Measurements from ENCODE around the gene CDRT15L2. TPM values are rescaled to one million over a fixed set of nuclear protein-coding genes. Genes with fewer than 3 reads are reported as not detected.
"Not testable (repeated sequence)": the region's sequence is repeated elsewhere in the genome, so short reads cannot be mapped to it uniquely, and the experiment has no call there.

CDRT15L2 gene
- total RNA-seq (not detected), polyA plus RNA-seq (not detected)
- long read RNA-seq, donor 1, result 0 reads
- long read RNA-seq, donor 2, result 0 reads
- long read RNA-seq, donor 3, result 0 reads
- long read RNA-seq, donor 4, result 0 reads

DNA sequence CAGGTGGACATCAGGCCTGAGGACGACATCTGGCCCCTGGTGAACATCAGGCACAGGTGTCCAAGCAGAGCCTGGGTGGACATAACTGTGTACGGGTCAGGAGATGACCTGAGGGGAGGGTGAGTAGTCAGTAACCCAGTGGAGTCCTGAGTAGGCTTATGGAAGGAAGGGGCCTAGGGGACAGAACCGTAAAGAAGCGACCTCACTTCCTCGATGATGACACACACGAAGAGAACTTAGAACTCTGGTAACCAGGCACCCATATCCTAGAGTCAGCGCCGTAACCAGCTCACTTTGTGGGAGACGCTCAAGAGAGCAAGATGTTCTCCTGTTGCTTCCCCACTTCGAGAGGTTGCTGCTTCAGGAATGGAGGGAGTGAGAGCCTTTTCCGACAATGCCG, at the start of gene CDRT15L2:
Gene CDRT15L2, plus strand, starts transcription at position 301 of the 400 bp plus-strand sequence. Its CDS starts 20 bp downstream, at position 321.
- H3K27ac ChIP-seq (ENCODE audit: low read length); H3K4me1 ChIP-seq (ENCODE audit: control insufficient read depth, insufficient read depth, low read length); intact Hi-C loops (cut with DNase I); DNase-seq; H3K9me3 ChIP-seq (ENCODE audit: control insufficient read depth, low read length); ATAC-seq; H3K27me3 ChIP-seq (ENCODE audit: control insufficient read depth, insufficient read depth); H3K4me3 ChIP-seq (ENCODE audit: low read length): not testable (repeated sequence)
- 91% methylated on average over 12 of the region's 12 CpGs for WGBS

DNA sequence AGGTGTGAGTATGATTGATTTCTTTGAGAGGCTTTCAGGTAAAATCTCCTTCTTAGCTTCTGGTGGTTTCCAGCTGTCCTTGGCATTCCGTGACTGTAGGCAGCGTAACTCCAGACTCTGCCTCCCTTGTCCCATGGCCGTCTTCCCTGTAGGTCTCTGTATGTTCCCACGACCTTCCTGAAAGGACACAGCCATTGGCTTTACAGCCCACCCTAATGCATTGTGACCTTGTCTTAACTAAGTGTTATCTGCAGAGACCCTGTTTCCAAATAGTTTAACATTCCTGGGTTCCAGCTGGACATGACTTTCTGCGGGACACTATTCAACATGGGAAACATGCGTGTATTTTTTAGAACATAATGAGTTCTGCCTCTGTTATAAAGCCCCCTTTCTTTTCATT, 49.4 kb upstream of the CDRT15L2 start:
- H3K27me3 ChIP-seq (ENCODE audit: control insufficient read depth, insufficient read depth); intact Hi-C loops (cut with DNase I); H3K27ac ChIP-seq (ENCODE audit: low read length); DNase-seq; H3K9me3 ChIP-seq (ENCODE audit: control insufficient read depth, low read length); H3K4me3 ChIP-seq (ENCODE audit: low read length); ATAC-seq; H3K4me1 ChIP-seq (ENCODE audit: control insufficient read depth, insufficient read depth, low read length): not testable (repeated sequence)
- 66% methylated on average over 5 of the region's 6 CpGs for WGBS

DNA sequence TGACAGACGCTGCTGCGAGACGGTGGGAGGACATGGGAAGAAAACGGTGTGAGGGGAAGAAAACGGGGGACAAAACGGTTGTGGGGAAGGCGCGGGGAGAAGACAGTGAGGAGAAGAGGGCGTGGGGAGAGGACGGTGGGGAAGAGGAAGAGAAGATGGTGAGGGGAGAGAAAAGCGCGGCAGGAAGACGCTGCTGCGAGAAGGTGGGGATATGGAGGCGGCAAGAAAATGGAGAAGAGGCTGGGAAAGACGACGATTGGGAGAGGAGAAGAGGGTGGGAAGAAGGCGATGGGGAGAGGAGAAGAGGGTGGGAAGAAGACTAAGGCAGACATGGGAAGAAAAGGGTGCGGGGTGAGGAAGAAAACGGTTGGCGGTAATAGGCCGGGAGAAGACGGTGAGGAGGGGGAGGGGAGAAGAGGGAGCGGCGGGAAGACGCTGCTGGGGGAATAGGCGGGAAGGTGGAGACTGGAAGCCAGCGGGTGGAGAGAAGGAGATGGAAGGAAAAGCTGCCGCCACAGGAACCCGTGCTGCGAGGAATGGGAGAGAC, 46.9 kb upstream of the CDRT15L2 start:
- intact Hi-C loops (cut with DNase I); H3K27me3 ChIP-seq (ENCODE audit: control insufficient read depth, insufficient read depth); H3K27ac ChIP-seq (ENCODE audit: low read length); H3K4me3 ChIP-seq (ENCODE audit: low read length); DNase-seq; H3K4me1 ChIP-seq (ENCODE audit: control insufficient read depth, insufficient read depth, low read length); H3K9me3 ChIP-seq (ENCODE audit: control insufficient read depth, low read length): not testable (repeated sequence)
- peak; percentile 68 to 70 for ATAC-seq
- 0% methylated on average over 19 of the region's 31 CpGs for WGBS

DNA sequence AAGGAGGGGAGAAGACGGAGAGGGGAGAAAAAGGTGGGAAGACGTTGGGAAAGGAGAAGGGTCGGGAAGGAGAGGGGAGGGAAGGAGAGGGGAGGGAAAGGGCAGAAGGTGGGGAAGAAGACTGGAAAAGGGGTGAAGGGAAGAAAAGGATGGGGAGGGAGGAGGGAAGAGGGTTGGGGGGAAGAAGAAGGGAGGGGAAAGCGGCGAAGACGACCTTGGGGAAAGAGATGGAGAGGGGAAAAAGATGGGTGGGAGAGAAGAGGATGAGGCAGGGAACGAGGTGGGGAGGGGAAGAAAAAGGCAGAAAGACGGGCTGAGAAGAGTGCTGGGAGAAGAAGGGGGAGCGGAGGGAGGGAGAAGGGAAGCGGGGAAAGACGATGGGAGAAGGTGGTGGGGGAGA, 46.3 kb upstream of the CDRT15L2 start:
- intact Hi-C loops (cut with DNase I), result not testable (repeated sequence)
- peak; percentile 21 to 27 for ATAC-seq

DNA sequence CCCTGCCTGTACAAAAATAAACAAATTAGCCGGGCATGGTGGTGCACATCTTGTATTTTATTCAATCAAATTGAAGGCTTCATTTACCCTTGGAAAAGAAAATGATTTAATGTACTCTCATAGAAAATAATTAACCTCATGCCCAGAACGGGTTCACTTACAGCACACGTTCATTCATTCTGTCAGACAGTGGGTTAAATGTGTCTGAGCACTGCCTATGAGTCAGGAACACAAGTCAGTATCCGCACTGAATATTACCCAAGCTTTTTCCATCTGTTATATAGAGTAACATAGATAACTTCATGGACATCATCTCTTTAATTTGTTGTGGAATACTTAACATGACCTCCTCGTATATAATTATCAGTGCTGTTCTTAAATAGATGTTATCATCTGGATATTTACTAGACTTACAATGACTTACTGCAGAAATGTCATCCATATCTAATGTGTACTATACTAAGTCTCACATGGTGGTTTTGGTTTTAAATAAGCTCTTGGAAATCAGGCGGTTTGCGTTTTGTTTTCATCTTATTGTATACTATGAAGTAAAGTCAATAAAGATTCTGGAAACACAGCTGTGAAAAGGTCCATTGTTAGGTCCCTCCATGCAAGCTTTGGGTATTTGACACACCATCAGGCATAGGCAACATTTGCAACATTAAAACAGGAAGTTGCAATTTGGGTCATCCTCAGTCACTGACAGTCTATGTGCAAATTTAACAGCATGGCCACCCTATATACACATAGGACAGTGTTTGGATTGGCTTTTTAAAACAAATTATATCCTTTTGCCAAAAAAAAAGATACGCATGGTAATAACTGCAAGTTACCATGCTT, 44.6 kb upstream of the CDRT15L2 start:
- H3K4me3 ChIP-seq (ENCODE audit: low read length); intact Hi-C loops (cut with DNase I); ATAC-seq; H3K27me3 ChIP-seq (ENCODE audit: control insufficient read depth, insufficient read depth); DNase-seq; H3K27ac ChIP-seq (ENCODE audit: low read length); H3K4me1 ChIP-seq (ENCODE audit: control insufficient read depth, insufficient read depth, low read length); H3K9me3 ChIP-seq (ENCODE audit: control insufficient read depth, low read length): not testable (repeated sequence)
- WGBS, result 54% methylated on average over 8 of the region's 8 CpGs

More for the DNA sequence above, 46.3 kb upstream of the CDRT15L2 start:
- H3K9me3 ChIP-seq (ENCODE audit: control insufficient read depth, low read length); H3K4me1 ChIP-seq (ENCODE audit: control insufficient read depth, insufficient read depth, low read length); H3K4me3 ChIP-seq (ENCODE audit: low read length); H3K27ac ChIP-seq (ENCODE audit: low read length); DNase-seq; H3K27me3 ChIP-seq (ENCODE audit: control insufficient read depth, insufficient read depth): not testable (repeated sequence)
- 8% methylated on average over 9 of the region's 11 CpGs for WGBS

DNA sequence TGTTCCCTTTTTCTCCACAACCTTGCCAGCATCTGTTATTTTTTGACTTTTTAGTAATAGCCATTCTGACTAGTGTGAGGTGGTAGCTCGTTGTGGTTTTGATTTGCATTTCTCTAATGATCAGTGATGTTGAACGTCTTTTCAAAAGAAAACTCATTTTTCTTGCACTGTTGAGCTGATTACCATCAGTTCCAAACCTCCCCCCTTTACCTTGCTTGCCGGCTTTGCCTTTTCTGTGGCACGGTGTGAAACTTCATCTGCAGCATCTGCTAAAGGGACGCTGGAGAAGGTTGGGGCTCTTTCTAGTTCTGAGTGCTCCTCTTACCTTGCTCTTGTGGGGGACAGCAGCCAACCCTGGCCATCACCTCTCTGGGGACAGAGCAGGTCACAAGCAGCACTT, 39.1 kb upstream of the CDRT15L2 start:
- not testable (repeated sequence) for H3K27me3 ChIP-seq (ENCODE audit: control insufficient read depth, insufficient read depth)
- 73% methylated on average over 3 of the region's 5 CpGs for WGBS

DNA sequence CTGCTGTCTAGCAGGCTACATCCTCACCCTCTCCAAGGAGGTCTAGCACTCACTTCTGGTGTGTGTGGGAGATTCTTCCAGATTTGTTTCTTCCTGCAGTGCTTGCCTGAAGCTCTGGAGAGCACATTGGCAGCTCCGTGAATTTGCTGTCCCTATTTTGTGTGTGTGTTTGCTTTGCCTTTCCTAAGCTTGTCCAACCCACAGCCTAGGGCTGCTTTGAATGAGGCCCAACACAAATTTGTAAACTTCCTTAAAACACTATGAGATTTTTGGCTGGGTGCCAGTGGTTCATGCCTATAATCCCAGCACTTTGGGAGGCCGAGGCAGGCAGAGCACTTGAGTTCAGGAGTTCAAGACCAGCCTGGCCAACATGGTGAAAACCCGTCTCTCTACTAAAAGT, 38.7 kb upstream of the CDRT15L2 start:
- H3K27ac ChIP-seq (ENCODE audit: low read length); H3K9me3 ChIP-seq (ENCODE audit: control insufficient read depth, low read length); H3K4me3 ChIP-seq (ENCODE audit: low read length); H3K27me3 ChIP-seq (ENCODE audit: control insufficient read depth, insufficient read depth); intact Hi-C loops (cut with DNase I); H3K4me1 ChIP-seq (ENCODE audit: control insufficient read depth, insufficient read depth, low read length); DNase-seq: not testable (repeated sequence)
- 16% methylated on average over 2 of the region's 3 CpGs for WGBS
- peak in 1 of 2 donors; percentile 20 for ATAC-seq

More for the DNA sequence above, 39.1 kb upstream of the CDRT15L2 start:
- H3K27ac ChIP-seq (ENCODE audit: low read length); H3K4me3 ChIP-seq (ENCODE audit: low read length); DNase-seq; intact Hi-C loops (cut with DNase I); H3K9me3 ChIP-seq (ENCODE audit: control insufficient read depth, low read length); H3K4me1 ChIP-seq (ENCODE audit: control insufficient read depth, insufficient read depth, low read length); ATAC-seq: not testable (repeated sequence)

DNA sequence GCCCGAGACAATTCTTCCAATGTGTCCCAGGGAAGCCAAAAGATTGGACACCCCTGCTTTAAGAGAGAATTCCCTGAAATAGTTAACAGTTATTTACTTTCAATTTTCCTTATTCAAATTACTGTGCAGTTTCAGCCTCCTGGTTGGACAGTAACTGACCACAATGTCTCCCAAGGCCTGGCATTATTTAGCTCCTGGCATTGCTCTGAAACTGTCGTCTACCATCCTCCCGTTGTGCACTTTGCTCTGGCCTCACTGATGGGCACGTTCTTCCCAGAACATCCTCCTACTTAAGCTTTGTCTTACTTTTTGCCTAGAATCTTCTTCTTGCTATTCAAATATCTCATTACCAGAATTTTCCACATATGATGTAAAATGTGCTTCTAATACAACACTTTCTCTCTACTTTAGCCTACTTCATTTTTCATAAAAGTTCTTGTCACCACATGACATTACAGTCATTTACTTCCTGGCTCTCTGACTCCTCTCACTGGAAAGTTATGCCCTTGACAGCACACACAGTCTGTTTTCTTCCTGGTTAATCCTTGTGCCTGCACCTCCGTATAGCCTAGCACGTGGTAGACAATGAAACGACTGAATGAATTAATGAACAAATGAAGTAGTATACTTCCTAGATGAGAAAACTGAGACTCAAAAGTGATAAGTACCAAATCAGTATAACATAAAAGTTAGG, 37.5 kb upstream of the CDRT15L2 start:
- intact Hi-C loops (cut with DNase I); ATAC-seq: not testable (repeated sequence)
- WGBS, result 41% methylated on average over 7 of the region's 7 CpGs

DNA sequence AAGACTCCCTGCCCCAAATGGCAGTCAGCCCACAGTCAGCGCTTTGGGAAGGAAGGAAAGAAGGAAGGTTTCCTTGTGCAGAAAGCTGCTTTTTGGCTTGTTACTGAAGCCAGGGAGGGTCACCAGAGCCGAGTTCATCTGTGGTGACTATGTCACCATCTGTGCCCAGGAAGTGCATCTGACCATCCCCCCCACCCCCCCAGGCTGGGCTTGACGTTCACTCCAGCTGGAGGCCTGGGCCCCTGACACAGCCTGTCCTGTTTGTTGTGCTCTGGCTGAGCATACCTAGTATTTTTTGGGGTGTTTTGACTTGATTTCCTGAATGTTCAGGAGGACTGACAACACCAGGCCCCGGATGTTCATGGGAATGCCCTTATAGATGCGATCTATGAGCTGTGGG, 31.6 kb upstream of the CDRT15L2 start:
- H3K27me3 ChIP-seq (ENCODE audit: control insufficient read depth, insufficient read depth); ATAC-seq; H3K4me3 ChIP-seq (ENCODE audit: low read length); H3K4me1 ChIP-seq (ENCODE audit: control insufficient read depth, insufficient read depth, low read length); intact Hi-C loops (cut with DNase I); H3K27ac ChIP-seq (ENCODE audit: low read length); H3K9me3 ChIP-seq (ENCODE audit: control insufficient read depth, low read length); DNase-seq: not testable (repeated sequence)
- WGBS, result 19% methylated on average over 2 of the region's 5 CpGs

More for the DNA sequence above, 37.5 kb upstream of the CDRT15L2 start:
- H3K4me1 ChIP-seq (ENCODE audit: control insufficient read depth, insufficient read depth, low read length); H3K27me3 ChIP-seq (ENCODE audit: control insufficient read depth, insufficient read depth); H3K4me3 ChIP-seq (ENCODE audit: low read length); H3K27ac ChIP-seq (ENCODE audit: low read length); H3K9me3 ChIP-seq (ENCODE audit: control insufficient read depth, low read length); DNase-seq: not testable (repeated sequence)

DNA sequence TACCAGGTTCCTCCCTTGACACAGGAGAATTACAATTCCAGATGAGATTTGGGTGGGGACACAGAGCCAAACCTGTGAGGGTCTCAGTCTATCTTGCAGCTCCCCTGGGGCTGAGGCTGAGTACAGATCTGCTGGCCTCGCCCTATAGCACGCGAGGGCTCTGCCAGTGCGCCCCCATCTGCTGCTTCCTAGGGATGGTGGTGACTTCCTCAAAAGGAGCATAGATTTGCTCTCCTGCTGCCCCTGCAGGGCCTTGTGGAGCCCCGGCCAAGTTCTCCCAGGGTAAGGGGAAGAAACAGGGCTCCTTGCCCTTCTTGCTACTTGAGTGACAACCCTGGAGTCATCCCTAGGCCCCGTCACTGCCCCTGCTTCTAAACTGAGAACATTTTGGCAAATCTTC, 26.6 kb upstream of the CDRT15L2 start:
- WGBS, result 81% methylated on average over 6 of the region's 6 CpGs
- DNase-seq; intact Hi-C loops (cut with DNase I): not testable (repeated sequence)

DNA sequence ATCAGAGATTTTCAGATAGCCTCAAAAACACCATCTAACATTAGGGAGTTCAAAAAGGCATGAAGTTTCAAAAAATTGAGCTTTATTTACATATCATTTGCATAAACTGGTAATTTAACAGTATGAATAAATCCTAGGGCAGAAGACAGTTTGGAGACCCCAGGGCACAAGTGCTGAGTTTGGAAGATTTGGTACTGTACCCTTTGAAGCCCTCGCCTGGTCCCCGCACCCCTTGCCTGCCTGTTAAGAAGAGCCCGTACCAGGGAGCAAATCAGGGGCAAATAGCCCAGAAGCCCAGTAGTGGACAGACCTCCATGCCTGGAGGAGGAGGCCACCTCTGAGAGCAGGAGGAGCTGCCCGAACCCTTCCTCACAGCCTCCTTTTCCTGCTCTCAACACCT, 24.8 kb upstream of the CDRT15L2 start:
- WGBS, result 89% methylated on average over 3 of the region's 4 CpGs
- ATAC-seq; H3K9me3 ChIP-seq (ENCODE audit: control insufficient read depth, low read length); H3K27me3 ChIP-seq (ENCODE audit: control insufficient read depth, insufficient read depth); H3K27ac ChIP-seq (ENCODE audit: low read length); intact Hi-C loops (cut with DNase I); H3K4me1 ChIP-seq (ENCODE audit: control insufficient read depth, insufficient read depth, low read length); DNase-seq; H3K4me3 ChIP-seq (ENCODE audit: low read length): not testable (repeated sequence)

More for the DNA sequence above, 26.6 kb upstream of the CDRT15L2 start:
- not testable (repeated sequence) for H3K4me1 ChIP-seq (ENCODE audit: control insufficient read depth, insufficient read depth, low read length); H3K27me3 ChIP-seq (ENCODE audit: control insufficient read depth, insufficient read depth); H3K27ac ChIP-seq (ENCODE audit: low read length); H3K9me3 ChIP-seq (ENCODE audit: control insufficient read depth, low read length); H3K4me3 ChIP-seq (ENCODE audit: low read length); ATAC-seq
